GM21515 (cell line): ENCODE measurements around the gene RFESD.
"Not testable (repeated sequence)": the region's sequence is repeated elsewhere in the genome, so short reads cannot be mapped to it uniquely, and the experiment has no call there.

ENCODE experiments used
- ATAC-seq: cut with Tn5 transposase; IDR thresholded peaks from one replicate; pipeline ENCODE4 v1.9.1; 2021; ENCODE audit not compliant: unreplicated experiment

RFESD gene

DNA sequence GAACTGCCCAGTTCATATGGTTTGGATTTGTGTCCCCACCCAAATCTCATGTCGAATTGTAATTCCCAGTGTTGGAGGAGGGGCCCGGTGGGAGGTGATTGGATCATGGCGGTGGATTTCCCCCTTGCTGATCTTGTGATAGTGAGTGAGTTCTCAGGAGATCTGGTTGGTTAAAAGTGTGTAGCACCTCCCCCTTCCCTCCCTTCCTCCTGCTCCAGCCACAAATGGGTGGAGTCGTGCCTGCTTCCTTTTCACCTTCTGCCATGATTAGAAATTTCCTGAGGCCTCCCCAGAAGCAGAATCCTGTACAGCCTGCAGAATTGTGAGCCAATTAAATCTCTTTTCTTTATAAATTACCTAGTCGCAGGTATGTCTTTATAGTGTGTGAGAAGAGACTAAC lies 59.6 kb downstream of the RFESD start:
- not testable (repeated sequence) for ATAC-seq

DNA sequence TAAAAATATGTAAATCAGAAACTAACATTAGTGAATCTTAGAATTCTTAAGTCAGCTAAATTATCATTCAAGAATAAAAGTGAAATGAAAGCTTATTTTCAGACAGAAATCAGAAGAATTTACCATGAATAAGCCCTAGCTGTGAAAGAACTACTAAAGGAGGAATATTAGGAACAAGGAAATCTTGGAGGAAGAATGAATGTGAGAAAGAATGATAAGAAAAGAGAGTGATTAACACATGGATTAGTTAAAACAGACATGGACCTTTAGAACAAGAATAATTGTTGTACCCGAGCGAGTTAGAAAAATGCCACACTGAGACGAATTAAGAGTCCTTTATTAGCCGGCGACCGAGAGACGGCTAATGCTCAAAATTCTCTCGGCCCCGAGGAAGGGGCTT lies 60.5 kb downstream of the RFESD start:
- no peak for ATAC-seq
